Astrocyte of the hippocampus (primary cell): Measurements from ENCODE around the gene YEATS2.
A peak's percentile ranks its signal among the peaks of the same experiment; 100 is the strongest.
"Not testable (repeated sequence)": the region's sequence is repeated elsewhere in the genome, so short reads cannot be mapped to it uniquely, and the experiment has no call there.

ENCODE experiments used
- DNase-seq: peaks from one replicate; pipeline ENCODE4 v3.0.0; 2011; ENCODE audit warnings: low read depth, low spot score

Gene YEATS2

DNA sequence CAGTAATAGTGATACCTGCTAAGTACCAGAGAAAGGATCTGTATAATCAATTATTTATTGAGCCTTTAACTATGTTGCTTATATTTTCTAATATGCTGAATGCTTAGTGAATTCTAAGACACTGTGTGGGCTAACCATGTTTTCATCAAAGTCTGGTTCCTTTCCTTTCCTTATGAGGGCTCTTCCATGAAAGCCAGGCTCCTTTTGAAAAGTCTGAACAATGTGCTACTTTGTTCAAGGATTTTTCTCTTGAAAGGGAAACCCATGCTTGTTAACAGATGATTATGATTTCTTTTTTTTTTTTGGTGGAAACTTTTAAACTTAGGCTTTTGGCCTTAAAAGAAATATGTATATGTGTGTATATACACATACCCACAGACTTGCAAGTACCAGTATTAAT lies 17.0 kb downstream of the YEATS2 start:
- no peak for DNase-seq

DNA sequence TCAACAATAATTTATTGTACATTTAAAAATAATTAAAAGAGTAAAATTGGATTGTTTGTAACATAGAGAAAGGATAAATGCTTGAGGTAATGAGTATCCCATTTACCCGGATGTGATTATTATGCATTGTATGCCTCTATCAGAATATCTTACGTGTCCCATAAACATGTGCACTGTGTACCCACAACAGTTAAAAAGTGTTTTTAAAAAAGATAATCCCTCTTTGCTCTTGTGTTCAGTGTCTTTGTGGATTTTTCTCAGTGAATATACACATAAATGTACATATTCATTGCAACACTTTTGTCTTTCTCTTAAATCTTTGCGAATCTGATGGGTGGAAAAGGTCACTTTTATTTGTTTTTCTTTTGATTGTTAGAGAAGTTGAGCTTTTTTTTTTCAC lies 20.4 kb downstream of the YEATS2 start:
- DNase-seq, result no peak

DNA sequence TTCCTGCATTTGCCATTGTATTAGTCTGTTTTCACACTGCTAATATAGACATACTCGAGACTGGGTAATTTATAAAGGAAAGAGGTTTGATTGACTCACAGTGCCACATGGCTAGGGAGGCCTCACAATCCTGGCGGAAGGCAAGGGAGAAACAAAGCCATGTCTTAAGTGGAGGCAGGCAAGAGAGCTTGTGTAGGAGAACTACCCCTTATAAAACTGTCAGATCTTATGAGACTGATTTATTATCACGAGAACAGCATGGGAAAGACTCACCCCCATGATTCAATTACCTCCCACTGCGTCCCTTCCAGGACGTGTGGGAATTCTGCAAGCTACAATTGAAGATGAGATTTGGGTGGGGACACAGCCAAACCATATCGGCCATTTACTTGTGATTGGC lies 27.8 kb downstream of the YEATS2 start:
- DNase-seq, result no peak

DNA sequence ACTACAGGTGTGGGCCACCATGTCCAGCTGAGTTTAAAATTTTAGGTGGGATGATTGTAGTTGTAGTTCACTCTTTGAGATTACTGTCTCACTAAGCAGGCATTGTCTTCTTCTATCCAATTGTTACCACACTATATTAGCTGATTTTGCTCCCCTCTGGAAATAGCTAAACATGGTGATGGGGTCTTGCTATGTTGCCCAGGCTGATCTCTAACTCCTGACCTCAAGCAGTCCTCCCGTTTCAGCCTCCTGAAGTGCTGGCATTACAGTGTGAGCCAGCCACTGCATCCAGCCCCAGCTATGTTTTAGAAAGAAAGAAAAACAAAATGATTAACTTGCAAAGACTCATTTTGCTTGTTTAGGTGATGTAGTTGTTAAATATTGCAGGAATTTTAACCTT lies 30.6 kb downstream of the YEATS2 start:
- no peak for DNase-seq

DNA sequence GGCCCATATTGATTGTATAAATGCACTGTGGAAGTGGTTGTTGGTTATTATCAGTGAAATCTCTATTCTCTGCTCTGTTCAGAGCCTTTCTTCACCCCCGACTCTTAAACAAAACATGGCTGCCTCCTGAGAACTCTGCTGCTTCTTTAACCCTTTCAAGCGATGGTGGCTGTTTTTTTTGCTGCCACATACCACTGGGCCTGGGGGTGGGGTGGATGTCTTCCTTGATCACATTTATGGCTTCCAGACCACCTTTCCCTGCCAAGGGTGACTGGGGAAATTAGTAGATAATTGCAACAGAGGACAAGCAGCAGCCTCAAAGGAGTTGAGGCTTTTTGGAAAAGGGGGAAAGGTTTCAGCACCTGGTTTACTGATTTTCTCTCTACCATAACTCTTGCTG lies 32.8 kb downstream of the YEATS2 start:
- DNase-seq, result no peak

DNA sequence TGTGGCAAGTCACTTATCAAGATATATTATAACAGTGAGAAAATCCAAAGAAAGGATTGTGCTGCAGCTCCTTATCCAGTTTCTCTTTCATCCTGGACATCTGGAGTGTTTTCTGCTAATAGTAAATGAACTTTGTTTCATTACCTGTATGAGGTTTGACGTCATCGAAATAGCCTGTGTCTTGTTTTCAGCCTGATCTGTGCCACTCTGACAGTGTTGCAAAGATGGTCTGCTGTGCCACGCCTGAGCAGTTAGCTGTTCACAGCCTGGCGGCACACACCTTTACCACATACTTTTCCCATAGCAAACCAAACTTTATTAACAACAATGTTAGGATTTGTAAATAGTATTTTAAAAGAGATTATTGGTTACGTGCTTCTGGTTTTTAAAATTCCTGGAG lies 34.0 kb downstream of the YEATS2 start:
- no peak for DNase-seq

DNA sequence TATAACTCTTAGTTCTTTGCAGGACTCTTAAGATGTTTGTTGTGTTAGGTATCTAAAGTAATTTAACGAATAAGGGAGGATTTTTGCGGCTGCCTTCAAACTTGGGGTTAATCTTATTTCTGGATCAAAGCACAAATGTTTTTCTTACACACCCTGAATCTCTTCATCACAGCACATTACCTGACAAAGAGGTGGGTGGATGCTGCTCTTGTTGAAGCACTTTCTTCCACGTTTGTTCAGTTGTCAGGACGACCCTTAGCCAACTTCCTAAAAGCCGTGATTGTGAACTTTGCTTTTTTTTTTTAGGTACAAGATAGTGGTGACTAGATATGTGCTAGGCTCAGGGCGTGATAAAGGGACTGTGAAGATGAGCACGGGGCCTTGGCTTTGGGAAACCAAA lies 36.0 kb downstream of the YEATS2 start:
- DNase-seq, result no peak

DNA sequence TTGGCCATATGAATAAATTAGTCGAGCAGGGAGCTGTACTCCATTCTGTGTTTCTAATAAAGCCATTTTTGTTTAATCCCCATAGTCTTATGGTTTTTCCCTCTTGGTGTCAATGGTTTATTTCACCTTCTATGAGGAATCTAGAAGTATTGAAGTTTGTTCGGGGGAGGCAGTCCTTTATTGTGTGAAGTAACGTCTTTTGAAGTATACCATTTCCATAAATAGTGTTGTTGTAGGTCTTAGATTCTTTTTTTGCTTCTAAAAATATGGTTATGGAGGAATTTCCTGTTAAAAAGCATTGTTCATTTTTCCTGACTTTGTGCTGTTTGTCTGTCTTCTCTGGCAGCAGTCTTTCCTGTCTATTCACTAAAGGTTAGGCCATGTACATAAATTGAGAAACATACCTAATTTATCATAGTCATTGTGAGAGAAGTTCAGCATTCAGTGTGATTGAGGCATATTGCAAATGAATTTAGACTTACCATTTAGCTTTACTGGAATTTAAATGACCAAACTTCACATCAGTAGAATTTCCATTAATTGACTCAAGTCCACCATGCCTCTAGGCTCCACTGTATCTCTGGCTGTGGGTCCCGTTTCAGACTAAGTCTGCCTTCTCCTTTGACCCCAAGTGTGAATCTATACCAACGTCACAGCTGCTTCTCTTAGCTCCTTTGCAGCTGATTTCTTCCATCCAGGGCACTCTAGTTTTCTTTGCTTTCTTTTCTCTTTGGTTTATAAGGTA lies 37.3 kb downstream of the YEATS2 start:
- no peak for DNase-seq

DNA sequence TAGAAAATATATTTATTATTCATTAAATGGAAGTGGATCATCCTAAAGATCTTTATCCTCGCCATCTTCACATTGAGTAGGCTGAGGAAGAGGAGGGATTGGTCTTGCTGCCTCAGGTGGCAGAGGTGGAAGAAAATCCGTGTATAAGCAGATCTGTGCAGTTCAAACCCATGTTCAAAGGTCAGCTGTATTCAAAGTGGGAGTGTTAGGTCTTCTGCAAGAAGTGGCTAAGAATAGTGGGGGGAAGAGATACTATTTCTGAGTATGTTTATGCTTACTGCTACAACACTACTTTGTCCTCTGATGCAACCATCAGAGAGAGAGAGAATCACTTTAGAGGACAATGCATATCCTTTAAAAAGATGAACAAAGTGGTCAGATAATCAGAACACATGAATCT lies 39.5 kb downstream of the YEATS2 start:
- no peak for DNase-seq

DNA sequence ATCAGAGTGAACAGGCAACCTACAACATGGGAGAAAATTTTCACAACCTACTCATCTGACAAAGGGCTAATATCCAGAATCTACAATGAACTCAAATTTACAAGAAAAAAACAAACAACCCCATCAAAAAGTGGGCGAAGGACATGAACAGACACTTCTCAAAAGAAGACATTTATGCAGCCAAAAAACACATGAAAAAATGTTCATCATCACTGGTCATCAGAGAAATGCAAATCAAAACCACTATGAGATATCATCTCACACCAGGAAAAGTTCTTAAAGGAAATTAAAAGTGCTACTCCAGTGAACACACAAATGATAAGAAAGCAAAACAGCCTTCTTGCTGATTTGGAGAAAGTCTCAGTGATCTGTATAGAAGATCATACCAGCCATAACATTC lies 42.6 kb downstream of the YEATS2 start:
- not testable (repeated sequence) for DNase-seq

DNA sequence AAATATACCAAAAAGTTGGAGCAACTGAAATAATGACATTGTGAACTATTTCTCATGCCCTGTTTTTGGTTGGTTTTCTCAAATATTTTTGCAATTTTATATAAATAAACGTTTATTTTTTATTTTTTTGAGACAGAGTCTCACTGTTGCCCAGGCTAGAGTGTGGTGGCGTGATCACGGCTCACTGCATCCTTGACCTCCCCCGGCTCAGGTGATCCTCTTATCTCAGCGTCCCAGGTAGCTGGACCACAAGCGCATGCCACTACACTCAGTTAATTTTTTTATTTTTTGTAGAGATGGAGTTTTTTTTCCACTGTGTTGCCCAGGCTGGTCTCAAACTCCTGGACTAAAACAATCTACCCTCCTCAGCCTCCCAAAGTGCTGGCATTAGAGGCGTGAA lies 45.6 kb downstream of the YEATS2 start:
- DNase-seq, result no peak

DNA sequence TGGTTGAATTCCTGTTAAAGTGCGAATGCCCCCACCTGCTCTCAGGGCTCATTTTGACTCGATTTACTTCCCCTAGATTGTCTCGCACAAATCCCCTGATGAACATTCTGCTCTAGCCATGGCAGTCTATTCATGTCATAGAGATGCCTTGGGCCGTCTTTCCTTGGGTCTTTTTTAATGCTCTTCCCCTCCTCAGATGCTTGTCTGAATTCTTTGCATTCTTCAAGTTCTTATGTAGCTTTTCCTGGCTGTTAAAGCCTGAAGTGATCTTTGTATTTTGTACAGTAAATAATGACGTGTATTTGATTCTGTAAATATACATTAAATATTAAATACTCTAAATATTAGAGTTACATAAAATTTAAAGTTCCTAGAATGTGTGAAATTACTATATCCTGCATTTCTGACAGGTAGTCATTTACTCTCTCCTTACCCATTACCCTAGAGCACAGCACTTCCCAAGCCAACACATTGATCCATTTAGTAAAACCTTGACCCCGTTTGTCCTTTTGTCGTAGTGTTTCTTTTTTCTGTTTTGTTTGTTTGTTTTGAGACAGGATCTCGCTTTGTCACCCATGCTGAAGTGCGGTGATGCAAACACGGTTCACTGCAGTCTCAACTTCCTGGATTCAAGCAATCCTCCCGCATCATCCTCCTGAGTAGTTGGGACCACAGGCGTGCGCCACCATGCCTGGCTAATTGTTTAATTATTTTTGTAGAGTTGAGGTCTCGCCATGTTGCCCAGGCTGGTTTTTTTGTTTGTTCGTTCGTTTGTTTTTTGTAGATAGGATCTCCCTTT lies 47.9 kb downstream of the YEATS2 start:
- DNase-seq, result peak; percentile 73

DNA sequence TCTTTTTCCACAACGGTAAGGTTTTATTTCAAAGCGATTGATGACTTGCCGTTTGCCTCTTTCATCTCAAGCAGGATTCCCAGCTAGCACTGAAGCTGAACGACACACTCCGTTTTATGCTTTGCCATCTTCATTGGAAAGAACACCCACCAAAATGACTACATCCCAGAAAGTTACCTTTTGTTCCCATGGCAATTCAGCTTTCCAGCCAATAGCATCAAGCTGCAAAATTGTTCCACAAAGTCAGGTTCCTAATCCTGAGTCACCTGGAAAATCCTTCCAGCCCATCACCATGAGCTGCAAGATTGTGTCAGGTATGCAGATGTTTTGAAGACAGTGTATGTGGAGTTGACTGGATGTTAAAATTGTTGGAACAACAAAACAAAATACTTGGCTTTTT lies 56.5 kb downstream of the YEATS2 start:
- DNase-seq, result no peak

DNA sequence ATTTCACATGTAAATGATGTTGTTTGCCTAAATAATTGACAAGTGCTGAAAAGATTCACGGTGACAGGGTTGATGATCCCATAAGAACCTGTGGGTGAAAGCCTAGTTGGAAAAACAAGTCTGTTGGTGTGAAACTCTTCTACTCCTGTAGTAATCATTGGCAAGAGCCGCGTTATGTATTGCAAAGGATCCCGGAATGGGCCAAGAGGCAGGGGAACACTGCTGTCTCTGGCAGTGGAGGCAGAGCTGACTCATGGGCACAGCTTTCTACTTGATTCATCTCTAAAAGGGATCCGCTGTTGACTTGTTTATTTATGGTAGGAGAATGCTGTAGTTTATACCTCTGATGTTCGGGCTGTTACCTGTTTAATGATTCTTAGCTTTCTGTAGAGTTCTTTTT lies 64.7 kb downstream of the YEATS2 start:
- DNase-seq, result peak; percentile 38

DNA sequence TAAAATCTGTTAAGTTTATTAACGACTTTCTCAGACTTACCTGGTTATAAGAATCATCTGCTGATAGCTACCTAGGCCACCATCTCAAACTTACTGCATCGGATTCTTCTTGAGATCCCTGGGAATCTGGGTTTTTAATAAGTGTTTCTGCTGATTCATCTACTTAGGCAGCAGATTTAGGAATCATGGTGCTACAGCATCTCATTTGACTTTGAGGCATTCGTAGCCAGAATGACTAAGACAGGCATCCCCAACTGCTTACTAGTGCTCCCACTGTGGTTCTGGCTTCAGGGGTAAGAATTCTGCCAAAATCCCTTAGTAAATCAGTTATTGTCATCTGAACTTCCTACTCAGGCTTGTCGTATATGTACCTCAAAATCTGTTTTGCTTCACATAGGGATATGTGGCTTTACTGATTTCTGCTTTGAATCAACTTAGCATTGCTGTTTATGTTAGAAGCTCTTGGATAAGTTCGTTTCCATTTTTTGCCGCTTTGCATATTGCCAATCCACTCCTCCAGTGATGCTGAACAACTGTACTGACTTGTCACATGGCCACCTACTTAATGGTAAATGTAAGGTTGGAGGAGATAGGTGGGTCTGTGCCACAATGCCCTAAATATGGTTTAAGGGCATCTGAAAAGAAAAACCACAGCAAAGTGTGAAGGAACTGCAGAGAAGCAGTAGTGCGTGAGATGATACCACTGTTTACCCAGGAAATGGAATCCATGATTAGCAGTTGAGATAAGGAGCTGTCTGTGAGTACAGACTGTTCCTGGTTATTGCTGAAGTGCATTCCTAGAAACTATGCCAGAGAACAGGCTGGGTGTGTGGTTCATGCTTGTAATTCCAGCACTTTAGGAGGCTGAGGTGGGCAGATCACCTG lies 67.5 kb downstream of the YEATS2 start:
- DNase-seq, result peak; percentile 89

DNA sequence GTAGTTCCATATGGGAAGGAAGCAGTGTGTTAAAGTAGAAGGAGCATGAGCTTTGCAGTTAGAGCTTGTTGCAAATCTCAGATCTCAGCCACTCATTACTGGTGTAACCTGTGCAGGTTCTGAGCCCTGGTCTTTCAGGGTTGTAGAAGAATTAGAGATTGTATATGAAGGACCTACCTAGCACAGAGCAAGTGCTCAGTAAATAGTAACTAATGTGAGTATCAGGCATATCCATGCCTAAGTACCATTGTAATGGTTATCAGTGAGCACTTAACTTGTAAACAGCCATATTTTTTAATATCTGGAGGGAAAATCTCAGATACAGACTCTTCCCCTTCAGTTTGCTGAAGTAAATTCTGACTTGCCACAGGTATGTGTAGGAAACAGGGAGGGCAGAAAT lies 68.5 kb downstream of the YEATS2 start:
- DNase-seq, result no peak

DNA sequence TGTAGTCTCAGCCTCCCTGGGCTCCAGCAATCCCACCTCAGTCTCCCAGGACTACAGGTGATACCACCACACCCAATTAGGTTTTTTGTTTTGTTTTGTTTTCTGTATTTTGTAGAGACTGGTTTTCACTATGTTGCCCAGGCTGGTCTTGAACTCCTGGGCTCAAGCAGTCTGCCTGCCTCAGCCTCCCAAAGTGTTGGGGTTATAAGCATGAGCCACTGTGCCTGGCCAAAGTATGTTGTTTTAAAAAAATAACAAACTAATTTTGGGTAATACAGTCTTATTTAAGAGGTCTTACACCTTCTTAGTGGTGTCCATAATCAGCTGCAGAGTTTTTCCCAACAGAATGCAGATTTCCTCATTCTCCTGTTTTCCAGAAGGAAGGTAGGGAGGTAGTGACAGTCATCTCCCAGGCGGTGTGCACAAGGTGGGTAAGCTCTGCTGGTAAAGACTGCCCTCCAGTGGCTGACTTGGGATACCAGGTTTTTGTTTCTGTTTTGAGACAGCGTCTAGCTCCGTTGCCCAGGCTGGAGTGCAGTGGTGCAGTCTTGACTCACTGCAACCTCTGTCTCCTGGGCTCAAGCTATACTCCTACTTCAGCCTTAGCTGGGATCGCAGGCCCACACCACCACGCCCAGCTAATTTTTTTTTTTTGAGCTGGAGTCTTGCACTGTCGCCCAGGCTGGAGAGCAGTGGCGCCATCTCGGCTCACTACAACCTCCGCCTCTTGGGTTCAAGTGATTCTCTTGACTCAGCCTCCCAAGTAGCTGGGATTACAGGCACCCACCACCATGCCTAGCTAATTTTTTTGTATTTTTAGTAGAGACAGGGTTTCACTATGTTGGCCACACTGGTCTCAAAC lies 69.4 kb downstream of the YEATS2 start:
- DNase-seq, result peak; percentile 88

DNA sequence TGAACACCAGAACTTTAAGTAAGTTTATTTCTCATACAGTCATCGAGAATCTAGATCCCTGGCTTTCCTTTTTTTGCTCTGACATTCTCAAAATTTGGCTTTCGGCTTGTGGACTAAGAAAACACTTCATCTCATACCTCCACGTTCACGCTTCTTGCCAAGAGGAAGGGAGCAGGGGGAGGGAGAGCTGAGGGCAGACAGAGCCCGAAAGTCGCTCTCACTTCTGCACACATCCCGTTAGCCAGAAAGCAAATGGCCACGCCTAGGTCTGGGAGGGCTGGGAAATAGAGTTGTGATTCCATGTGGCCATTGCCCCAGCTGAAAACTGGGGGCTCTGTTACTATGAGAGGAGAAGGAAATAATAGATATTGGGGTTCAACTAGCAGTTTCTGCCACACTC lies 70.5 kb downstream of the YEATS2 start:
- DNase-seq, result peak; percentile 7

DNA sequence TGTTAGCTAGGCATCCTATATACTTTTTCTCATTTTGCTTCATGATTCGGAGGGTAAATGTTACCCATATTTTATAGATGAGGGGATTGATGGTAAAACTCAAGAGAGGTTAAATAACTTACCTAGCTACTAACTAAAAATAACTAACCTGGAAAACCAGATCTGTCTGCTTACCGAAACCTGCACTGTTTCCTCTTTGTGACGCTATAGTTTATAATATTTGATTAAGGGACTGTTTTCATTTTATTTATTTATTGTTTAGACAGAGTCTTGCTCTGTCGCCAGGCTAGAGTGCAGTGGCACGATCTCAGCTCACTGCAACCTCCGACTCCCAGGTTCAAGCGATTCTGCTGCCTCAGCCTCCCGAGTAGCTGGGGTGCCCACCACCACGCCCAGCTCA lies 71.9 kb downstream of the YEATS2 start:
- DNase-seq, result no peak

DNA sequence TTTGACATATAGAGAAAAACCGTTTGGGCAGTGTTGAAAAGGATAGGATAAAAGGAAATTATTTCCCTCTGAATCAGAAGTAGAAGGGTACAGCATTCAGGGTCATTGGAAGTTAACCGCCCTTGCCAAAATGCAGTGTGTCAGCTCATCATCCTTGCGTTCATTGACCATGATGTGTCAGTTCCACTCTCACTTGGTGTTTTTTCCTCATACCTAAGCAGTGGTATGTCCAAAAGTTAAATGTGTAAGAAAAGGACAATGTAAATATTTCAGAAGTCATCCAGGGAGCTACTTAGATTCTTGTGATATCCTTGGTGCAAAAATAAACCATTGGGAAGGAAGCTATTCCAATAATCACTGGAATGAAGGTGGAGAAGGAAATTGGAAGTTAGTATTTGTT lies 77.0 kb downstream of the YEATS2 start:
- DNase-seq, result peak; percentile 35

DNA sequence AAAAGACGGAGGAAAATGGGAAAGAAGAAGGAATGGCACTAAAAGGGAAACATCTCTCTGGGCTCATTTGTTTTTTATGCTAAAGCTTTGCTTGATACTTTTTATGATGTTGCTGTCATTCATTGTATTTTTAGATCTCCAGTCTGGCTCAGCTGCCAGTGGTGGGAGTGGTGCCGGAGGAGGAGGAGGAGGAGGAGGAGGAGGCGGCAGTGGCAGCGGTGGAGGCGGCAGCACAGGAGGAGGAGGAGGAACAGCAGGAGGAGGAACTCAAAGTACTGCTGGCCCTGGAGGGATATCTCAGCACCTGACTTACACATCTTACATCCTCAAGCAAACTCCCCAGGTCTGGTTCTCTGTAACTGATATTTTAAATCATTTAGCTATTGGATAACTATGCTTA lies 78.2 kb downstream of the YEATS2 start:
- DNase-seq, result no peak
